MM.1S (cell line): ENCODE results near the gene RCBTB1.

Source experiments
- DNase-seq: peaks from one replicate; pipeline ENCODE4 v3.0.0-alpha.2; 2015
- H2AFZ ChIP-seq: fragments of 300-600 bp; sonication (generic); 2 replicates; pipeline ENCODE4 v1.6.0; 2016; ENCODE audit warnings: antibody characterized with exemption, low read length
- H3F3A ChIP-seq: fragments of 300-600 bp; sonication (generic); 2 replicates; pipeline ENCODE4 v1.6.1; 2016; ENCODE audit warnings: mild to moderate bottlenecking, antibody characterized with exemption, low read length, moderate library complexity, mixed read lengths; ENCODE audit not compliant: insufficient read depth
- H3K27ac ChIP-seq: fragments of 300-600 bp; sonication (generic); 2 replicates; pipeline ENCODE4 v1.5.1; 2016; ENCODE audit warnings: mild to moderate bottlenecking, low read length
- H3K27me3 ChIP-seq: fragments of 300-600 bp; sonication (generic); replicated peaks from 2 replicates; pipeline ENCODE4 v1.6.0; 2016; ENCODE audit warnings: low read length; ENCODE audit not compliant: insufficient read depth
- H3K36me3 ChIP-seq: fragments of 300-600 bp; sonication (generic); replicated peaks from 2 replicates; pipeline ENCODE4 v1.6.1; 2016; ENCODE audit warnings: mild to moderate bottlenecking, low read length, mixed read lengths; ENCODE audit not compliant: insufficient read depth
- H3K4me1 ChIP-seq: fragments of 300-600 bp; sonication (generic); 2 replicates; pipeline ENCODE4 v1.6.1; 2016; ENCODE audit warnings: low read length, mixed read lengths
- H3K4me2 ChIP-seq: fragments of 300-600 bp; sonication (generic); 2 replicates; pipeline ENCODE4 v1.6.0; 2016; ENCODE audit warnings: low read depth, low read length
- H3K4me3 ChIP-seq: fragments of 300-600 bp; sonication (generic); 2 replicates; pipeline ENCODE4 v1.5.1; 2016; ENCODE audit warnings: low read length, mixed read lengths
- H3K79me2 ChIP-seq: fragments of 300-600 bp; sonication (generic); 2 replicates; pipeline ENCODE4 v1.6.1; 2016; ENCODE audit warnings: mixed run types, low read length, mixed read lengths
- H3K9ac ChIP-seq: fragments of 300-600 bp; sonication (generic); 2 replicates; pipeline ENCODE4 v1.6.1; 2016; ENCODE audit warnings: low read length, mixed read lengths
- H3K9me2 ChIP-seq: fragments of 300-600 bp; sonication (generic); replicated peaks from 2 replicates; pipeline ENCODE4 v1.6.1; 2016; ENCODE audit warnings: mild to moderate bottlenecking, low read length, mixed read lengths; ENCODE audit not compliant: insufficient read depth
- H3K9me3 ChIP-seq: fragments of 300-600 bp; sonication (generic); replicated peaks from 2 replicates; pipeline ENCODE4 v1.6.1; 2016; ENCODE audit warnings: mild to moderate bottlenecking, low read length, mixed read lengths; ENCODE audit not compliant: insufficient read depth
- H4K20me1 ChIP-seq: fragments of 300-600 bp; sonication (generic); 2 replicates; pipeline ENCODE4 v1.6.1; 2016; ENCODE audit warnings: mild to moderate bottlenecking, low read length, moderate library complexity, mixed read lengths; ENCODE audit not compliant: insufficient read depth
- CTCF ChIP-seq: fragments of 300-600 bp; sonication (generic); IDR thresholded peaks from 2 replicates; pipeline ENCODE4 v1.5.1; 2016; ENCODE audit warnings: antibody characterized with exemption, low read length, mixed read lengths
- EZH2 ChIP-seq: fragments of 300-600 bp; sonication (generic); optimal IDR thresholded peaks from 2 replicates; pipeline ENCODE3; 2017; ENCODE audit warnings: low read depth, mild to moderate bottlenecking, antibody characterized with exemption, low read length, mixed read lengths
- EZH2phosphoT487 ChIP-seq: fragments of 300-600 bp; sonication (generic); IDR thresholded peaks from 2 replicates; pipeline ENCODE4 v1.6.1; 2018; ENCODE audit warnings: antibody characterized with exemption, low read length

Gene RCBTB1

DNA sequence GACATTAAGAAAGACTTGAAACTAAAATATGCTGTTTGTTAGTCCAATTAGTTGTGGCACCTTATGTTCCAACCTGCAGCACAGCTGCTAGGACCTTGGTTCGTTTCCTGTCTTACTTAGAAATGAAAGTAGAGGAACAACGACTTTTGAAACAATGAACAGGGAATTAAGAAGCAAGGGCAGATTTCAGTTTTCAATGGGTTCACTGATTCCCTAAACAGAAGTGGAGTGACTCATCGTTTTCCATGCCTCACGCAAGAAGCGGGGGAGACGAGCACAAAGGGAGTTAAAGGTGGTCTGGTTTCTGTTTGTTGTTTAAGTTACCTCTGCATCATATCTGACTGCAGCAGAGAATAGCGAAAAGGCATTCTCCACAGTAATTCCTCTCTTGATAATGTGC is 44.8 kb downstream of the RCBTB1 start:
- TF ChIP-seq EZH2phosphoT487 (no peak), EZH2 (no peak), CTCF (no peak)
- H4K20me1 ChIP-seq = no peaks in the 10 kb centered on the region
- H3K79me2 ChIP-seq = no peaks in the 10 kb centered on the region
- H2AFZ ChIP-seq = peak overlapping the region; percentile 76
- H3K27me3 ChIP-seq = no peaks in the 10 kb centered on the region
- H3K36me3 ChIP-seq = no peaks in the 10 kb centered on the region
- H3K4me1 ChIP-seq = peaks cover 8% of the 10 kb centered on the region
- peak; percentile 65 for DNase-seq
- no peaks in the 10 kb centered on the region for H3K9me2 ChIP-seq
- peak overlapping the region; percentile 38 for H3K4me2 ChIP-seq
- H3F3A ChIP-seq = peaks cover 12% of the 10 kb centered on the region
- peak overlapping the region; percentile 61; the same call in 1 of the 2 replicates for H3K9ac ChIP-seq
- no peaks in the 10 kb centered on the region for H3K9me3 ChIP-seq
- H3K27ac ChIP-seq = peak overlapping the region; percentile 72
- peak overlapping the region; percentile 58 for H3K4me3 ChIP-seq

DNA sequence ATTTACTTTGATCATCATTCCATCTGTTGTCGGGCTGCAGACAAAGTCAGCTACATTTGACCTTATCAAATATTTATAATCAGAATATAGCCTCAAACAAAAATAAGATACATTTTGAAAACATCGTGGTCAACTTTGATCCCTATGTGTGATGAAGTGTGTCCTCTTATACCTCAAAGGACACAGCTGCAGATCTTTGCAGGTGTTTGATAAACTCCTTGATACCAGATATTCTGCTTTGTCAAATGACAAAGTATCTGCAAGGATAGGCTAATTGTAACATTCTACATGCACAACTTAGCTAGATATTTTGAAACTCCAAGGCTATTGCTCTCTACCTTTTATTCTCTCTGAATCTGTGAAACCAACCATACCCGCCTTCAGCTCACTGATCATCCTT is 45.6 kb downstream of the RCBTB1 start:
- peak overlapping the region; percentile 38 for H3K4me2 ChIP-seq
- peaks cover 8% of the 10 kb centered on the region for H3K4me1 ChIP-seq
- DNase-seq = no peak
- H3K4me3 ChIP-seq = peak overlapping the region; percentile 58; the same call in 1 of the 2 replicates
- peak overlapping the region; percentile 72 for H3K27ac ChIP-seq
- H3F3A ChIP-seq = peaks cover 12% of the 10 kb centered on the region
- no peak for TF ChIP-seq EZH2phosphoT487
- no peak for TF ChIP-seq EZH2
- no peak for TF ChIP-seq CTCF
- H3K36me3 ChIP-seq = no peaks in the 10 kb centered on the region
- H3K9ac ChIP-seq = no peak overlapping the region
- H3K27me3 ChIP-seq = no peaks in the 10 kb centered on the region
- H3K9me3 ChIP-seq = no peaks in the 10 kb centered on the region
- H2AFZ ChIP-seq = peak overlapping the region; percentile 76
- no peaks in the 10 kb centered on the region for H3K9me2 ChIP-seq
- H3K79me2 ChIP-seq = no peaks in the 10 kb centered on the region
- H4K20me1 ChIP-seq = no peaks in the 10 kb centered on the region

GRCh38 chr13:49539313-49539712 is 46.0 kb downstream of the RCBTB1 start:
- no peaks in the 10 kb centered on the region for H3K9me2 ChIP-seq
- no peaks in the 10 kb centered on the region for H3K79me2 ChIP-seq
- no peak overlapping the region for H2AFZ ChIP-seq
- H3K4me2 ChIP-seq = no peak overlapping the region
- no peaks in the 10 kb centered on the region for H3K36me3 ChIP-seq
- no peak overlapping the region for H3K4me3 ChIP-seq
- H3K9ac ChIP-seq = no peak overlapping the region
- no peaks in the 10 kb centered on the region for H4K20me1 ChIP-seq
- no peak for DNase-seq
- H3K9me3 ChIP-seq = no peaks in the 10 kb centered on the region
- peaks cover 8% of the 10 kb centered on the region for H3K4me1 ChIP-seq
- H3F3A ChIP-seq = peaks cover 12% of the 10 kb centered on the region
- H3K27ac ChIP-seq = 0 out of 2 replicates have a peak overlapping the region, but pooled peaks have one; percentile 72
- no peak for TF ChIP-seq CTCF
- TF ChIP-seq EZH2phosphoT487 = no peak
- no peak for TF ChIP-seq EZH2
- no peaks in the 10 kb centered on the region for H3K27me3 ChIP-seq
